Medulla oblongata (tissue), 1 donor: ENCODE data around the gene REXO1.
"Not testable (repeated sequence)": the region's sequence is repeated elsewhere in the genome, so short reads cannot be mapped to it uniquely, and the experiment has no call there.

Source experiments
- DNase-seq: peaks from one replicate; pipeline ENCODE4 v3.0.0-alpha.2; 2015; ENCODE audit errors: extremely low spot score

The REXO1 gene, protein sequence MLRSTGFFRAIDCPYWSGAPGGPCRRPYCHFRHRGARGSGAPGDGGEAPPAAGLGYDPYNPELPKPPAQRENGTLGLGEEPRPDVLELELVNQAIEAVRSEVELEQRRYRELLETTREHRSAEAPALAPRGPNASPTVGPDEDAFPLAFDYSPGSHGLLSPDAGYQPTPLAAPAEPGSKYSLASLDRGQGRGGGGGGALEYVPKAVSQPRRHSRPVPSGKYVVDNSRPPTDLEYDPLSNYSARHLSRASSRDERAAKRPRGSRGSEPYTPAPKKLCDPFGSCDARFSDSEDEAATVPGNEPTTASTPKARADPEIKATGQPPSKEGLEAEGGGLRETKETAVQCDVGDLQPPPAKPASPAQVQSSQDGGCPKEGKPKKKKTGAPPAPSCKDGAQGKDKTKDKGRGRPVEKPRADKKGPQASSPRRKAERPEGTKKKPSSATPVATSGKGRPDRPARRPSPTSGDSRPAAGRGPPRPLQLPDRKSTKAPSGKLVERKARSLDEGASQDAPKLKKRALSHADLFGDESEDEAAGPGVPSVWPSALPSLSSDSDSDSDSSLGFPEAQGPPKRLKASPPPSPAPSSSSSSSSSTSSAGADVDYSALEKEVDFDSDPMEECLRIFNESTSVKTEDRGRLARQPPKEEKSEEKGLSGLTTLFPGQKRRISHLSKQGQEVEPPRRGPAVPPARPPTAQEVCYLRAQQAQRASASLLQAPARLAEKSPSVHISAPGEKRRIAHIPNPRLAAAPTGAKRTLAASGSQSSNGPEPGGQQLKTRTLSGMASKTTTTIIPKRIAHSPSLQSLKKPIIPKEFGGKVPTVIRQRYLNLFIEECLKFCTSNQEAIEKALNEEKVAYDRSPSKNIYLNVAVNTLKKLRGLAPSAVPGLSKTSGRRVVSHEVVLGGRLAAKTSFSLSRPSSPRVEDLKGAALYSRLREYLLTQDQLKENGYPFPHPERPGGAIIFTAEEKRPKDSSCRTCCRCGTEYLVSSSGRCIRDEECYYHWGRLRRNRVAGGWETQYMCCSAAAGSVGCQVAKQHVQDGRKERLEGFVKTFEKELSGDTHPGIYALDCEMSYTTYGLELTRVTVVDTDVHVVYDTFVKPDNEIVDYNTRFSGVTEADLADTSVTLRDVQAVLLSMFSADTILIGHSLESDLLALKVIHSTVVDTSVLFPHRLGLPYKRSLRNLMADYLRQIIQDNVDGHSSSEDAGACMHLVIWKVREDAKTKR

DNA sequence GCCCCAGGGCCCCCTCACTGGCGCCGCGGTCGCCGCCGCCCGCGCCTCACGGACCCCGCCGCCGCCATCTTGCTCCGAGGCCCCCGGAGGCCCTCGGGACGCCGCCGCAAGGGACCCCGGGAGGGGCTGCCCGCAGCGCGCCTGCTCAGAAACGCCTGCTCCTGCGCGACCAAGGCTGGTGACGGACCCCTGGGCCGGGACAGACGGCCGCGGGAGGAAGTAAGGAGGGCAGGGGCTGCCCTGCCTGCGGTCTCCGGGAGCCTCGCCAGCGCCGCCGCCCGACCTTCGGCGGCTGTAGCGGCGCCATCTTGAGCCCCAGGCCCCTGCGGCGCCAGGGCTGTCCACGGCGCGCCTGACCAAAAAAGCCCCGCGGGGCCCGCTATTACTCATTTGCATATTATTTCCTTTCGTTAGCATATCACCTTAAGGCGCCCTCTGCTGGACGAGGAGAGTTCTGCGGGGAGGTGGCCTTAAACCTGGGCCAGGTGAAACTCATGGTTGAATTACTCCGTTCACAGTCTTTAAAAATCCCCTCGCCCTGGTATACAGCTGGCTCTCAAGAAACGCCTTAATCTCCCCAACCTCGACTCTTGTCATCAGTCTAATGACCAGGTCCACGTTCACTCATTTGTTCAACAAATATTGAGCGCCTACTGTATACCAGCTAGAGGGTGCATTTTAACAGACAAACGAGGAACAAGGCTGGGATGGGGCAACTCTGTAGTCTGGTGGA lies at the start of gene REXO1:
Gene REXO1 (minus strand): TSS at position 85 of the 733 bp plus-strand sequence. CDS start 125 bp downstream, outside the sequence.
- DNase-seq: peak; percentile 93

DNA sequence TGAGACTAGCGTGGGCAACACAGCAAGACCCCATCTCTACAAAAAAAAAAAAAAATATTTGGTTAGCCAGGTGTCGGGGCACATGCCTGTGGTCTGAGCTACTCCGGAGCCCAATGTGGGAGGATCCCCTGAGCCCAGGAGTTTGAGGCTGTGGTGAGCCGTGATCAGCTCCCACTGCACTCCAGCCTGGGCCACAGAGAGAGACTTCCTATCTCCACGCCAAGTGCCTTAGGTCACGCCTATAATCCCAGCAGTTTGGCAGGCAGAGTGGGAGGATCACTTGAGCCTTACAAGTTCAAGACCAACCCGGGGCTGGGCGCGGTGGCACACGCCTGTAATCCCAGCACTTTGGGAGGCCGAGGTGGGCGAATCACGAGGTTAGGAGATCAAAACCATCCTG lies 48.2 kb upstream of the REXO1 start:
- DNase-seq: no peak

DNA sequence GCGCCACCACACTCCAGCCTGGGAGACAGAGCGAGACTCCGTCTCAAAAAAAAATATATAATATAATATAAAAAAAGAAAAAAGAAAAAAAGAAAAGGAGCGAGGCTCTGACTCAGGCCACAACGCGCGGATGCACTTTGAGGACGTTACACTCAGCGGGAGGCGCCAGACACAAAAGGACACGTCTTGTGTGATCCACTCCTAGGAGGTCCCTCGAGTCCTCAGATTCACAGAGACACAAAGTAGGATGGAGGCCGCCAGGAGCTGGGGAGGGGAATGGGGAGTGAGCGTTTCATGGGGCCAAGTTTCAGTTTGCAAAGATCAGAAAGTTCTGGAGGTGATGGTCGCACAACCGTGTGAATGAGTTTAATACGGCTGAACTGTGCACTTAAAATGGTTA lies 45.5 kb upstream of the REXO1 start:
- DNase-seq: no peak

DNA sequence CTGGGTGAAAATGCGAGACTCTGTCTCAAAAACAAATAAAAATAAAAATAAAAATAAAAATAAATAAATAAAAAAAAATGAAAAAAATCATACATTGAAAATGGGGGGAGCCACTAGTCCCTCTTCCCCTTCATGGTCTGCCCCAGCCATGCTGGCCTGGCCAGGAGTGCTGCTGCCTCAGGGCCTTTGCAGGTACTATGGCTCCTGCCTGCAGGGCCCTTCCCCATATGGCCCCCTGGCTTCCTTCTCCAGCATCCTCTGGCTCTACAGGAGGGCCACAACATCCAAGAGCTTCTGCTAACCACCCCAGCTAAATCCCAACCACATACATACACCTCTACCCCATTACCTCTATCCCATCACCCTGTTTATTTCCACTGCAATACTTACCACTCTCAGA lies 41.6 kb upstream of the REXO1 start:
- no peak for DNase-seq

DNA sequence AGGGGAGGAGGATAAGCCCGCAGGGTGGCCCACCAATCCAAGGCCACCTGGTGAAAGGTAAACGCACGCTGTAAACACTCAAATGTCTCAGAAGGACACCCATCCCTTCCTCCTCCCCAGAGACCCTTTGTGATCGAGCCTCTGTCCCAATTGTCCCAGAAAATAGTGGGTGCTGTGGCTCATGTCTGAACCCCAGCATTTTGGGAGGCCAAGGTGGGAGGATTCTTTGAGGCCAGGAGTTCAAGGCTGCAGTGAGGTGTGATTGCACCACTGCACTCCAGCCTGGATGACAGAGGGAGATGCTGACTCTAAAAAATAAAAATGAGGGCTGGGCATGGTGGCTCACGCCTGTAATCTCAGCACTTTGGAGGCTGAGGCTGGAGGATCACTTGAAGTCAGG lies 40.1 kb upstream of the REXO1 start:
- no peak for DNase-seq

DNA sequence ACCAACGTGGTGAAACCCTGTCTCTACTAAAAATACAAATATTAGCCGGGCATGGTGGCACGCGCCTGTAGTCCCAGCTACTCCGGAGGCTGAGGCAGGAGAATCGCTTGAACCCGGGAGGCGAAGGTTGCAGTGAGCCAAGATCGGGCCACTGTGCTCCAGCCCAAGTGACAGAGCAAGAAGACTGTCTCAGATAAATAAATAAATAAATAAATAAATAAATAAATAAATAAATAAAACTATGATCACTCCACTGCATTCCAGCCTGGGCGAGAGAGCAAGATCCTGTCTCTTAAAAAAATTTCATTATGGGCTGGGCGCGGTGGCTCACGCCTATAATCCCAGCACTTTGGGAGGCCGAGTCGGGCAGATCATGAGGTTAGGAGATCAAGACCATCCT lies 38.1 kb upstream of the REXO1 start:
- DNase-seq: not testable (repeated sequence)

DNA sequence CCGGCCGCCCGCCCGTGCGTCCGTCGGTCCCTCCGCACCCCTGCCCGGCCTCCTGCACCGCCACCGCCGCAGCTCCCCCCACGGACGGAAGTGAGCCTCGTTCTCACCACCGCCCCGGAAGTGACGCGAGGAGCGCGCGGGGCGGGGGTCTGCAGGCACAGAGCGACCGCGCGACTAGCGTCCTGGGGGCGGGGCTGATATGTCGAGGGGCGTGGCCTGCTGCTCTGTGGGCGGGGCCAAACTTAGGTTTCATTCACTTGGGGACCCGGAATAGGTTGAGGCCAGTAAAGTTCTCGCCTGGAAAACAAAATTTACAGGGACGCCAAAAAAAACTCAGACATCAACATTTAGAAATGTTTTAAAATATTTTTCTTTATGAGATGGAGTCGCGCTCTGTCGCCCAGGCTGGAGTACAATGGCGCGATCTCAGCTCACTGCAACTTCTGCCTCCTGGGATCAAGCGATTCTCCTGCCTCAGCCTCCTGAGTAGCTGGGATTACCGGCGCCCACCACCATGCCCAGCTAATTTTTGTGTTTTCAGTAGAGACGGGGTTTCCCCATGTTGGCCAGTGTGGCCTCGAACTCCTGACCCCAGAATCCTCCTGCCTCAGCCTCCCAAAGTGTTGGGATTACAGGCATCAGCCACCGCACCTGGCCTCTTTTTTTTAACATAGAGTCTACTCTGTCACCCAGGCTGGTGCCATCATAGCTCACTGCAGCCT lies 37.3 kb upstream of the REXO1 start, which contains the start of gene ABHD17A:
Gene ABHD17A (minus strand): TSS at position 99 of the 722 bp plus-strand sequence. CDS start 3,930 bp downstream, outside the sequence.
- DNase-seq: peak; percentile 96

DNA sequence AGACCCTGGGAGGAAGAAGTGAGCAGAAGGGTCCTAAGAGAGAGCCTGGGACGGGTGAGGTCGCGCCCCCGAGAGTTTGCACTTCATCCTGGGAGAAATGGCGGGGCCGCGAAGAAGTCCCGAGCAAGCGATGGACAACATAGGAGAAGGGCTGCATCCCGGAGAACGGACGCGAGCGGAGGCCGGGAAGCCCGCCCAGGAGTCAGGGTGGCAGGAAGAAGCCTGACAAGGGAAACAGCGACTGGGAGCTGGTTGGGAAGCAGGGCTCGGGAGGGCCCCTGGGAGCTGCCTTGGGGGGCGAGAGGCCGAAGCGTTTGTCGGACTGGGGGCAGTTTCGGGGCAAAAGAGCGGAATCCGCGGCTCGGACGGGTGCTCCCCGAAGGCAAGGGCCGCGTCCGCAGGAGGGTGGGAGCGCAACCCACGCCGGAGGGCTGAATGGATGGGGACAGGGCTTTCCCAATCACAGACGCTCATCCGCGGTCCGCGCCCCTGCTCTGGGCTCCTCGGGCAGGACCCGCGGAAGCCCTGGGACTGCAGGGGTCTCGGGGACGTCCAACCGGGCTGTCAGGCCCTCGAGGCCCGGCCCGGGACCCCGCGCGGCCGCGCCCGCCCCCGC lies 36.5 kb upstream of the REXO1 start:
- DNase-seq: peak; percentile 5

DNA sequence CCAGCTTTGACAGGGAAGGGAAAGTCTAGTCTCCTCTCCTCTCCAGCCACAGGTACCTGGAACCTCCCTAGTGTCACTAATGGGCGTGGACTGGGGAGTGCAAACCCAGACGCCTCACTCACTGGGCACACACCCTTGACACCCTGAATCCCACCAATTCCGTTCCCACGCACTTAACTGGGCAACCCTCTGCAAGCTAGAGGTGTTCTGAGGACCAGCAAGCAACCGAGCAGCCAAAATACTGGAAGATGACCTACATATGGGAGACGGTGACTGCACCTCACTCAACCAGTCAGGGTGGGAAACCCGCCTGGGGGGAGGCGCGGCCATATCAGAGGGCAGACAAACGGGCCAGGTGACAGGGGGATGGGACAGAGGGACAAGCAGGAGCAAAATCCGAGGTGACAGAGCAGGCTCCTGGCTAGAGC lies 36.0 kb upstream of the REXO1 start:
- DNase-seq: peak; percentile 32

DNA sequence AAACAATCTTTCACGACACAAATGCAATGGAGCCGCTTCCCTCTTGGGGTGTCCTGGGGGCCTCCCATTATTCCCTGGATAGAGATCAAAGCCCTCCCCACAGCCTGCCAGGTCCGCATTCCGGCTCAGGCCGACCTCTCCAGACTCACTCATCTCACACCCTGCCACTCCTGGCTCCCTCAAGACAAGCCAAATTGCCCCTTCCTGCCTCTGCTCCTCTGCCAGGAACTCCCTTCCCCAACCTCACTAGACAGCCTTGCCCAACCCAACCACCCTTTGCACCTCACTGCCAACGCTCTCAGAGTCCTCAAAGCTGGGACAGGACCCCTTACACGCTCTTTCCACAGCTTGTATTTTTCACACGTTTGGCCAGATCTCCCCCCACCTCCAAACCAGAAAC lies 35.5 kb upstream of the REXO1 start:
- no peak for DNase-seq

DNA sequence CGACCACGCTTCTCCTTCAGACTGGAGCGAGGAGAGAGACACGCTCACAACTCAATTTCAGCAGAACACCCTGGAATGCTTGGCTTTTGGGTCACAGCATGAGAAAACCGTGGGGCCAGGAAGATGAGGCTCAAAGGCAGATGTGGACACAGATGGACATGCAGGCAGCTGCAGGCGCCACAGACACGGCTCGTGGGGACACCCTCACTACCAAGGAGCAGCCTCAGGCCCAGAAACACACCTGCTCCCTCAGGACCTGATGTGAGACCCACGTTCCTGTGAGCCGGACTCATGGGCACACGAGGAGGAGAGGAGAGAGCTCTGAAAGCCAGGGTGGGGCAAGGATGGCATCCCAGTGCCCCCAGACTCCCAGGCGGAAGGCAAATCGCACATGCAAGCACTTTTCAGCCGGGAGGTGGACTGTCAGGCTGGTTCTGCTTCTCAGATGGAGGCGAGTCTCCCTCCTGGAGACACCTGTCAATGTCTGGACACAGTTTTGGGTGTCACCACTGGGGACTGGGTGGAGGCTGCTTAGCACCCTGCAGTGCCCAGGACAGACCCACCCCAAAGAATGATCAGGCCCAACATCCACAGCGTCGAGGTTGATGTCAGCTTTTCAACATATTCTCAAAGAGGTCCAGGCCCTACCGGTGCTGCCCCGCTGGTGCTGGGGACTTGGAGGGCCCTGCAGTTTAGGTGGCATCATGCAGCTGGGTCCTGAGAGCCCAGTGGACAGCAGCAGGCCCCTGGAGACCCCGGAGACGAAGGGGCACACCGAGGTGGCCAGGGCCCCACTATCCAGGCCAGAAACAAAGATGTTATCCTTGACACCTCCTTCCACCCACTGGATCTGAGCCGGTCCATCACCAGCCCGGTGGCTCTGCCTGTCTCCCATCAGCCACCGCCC lies 34.8 kb upstream of the REXO1 start:
- DNase-seq: peak; percentile 27

DNA sequence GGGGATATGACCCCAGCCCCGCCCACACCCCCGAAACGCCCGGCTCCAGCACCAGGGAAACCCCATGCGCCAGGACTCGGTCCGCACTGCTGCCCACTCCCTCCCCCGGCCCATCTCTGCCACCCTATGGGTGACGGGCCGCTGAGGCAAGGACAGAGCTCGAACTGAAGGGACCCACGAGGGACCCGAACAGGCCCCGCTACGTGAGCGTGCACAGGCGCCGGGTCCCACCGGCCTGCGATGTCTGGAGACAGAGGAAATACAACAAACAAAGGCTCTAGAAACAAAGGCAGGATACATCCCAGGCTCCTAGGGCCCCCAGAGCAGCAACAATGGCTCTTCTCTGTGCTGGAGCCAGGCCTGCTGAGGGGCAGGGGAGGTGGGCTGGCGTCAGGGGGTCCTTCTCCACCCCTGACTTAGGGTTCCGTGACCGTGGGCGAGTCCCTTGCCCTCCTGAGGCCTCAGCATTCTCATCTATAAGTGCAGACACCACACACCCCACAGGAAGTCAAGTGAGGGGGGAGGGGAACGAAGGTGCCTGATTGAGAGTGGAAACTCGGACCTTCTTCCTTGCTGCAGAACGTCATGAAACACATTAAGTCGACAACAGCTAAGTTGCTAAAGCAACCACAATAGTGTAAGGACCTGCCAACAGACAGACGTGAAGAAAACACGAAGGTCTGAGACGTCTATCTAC lies 34.0 kb upstream of the REXO1 start:
- DNase-seq: peak; percentile 76

DNA sequence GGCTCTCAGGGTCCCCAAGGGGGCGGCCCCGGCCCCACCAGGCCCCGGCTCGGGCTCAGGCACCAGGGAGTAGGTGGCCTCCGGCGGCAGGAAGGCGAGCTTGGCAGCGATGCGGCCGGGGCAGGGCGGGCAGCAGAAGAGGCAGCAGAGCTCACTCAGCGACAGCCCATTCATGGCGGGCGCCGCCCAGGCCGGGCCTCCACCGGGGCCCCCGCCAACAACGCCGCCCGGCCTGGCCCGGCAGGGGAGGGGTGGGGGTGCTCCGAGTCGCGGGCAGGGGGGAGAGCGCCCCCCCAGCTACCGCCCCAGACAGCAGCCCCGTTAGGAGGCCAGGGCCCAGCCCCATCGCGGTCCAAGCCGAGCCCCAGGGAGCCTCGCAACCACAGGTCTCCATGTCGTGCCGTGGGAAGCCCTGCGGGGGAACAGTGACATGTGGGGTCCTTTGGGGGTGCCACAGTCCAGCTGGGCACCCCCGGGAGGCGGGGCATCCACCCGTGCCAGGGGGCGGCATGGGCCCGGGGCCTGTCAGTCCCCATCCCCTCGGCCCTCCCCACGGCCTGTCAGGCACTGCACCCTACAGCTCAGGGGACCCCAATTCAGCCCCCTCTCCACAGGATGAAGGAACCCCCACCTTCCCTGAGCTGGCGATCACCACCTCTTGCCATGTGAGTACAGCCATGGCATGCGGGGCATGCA lies 33.3 kb upstream of the REXO1 start:
- not testable (repeated sequence) for DNase-seq

DNA sequence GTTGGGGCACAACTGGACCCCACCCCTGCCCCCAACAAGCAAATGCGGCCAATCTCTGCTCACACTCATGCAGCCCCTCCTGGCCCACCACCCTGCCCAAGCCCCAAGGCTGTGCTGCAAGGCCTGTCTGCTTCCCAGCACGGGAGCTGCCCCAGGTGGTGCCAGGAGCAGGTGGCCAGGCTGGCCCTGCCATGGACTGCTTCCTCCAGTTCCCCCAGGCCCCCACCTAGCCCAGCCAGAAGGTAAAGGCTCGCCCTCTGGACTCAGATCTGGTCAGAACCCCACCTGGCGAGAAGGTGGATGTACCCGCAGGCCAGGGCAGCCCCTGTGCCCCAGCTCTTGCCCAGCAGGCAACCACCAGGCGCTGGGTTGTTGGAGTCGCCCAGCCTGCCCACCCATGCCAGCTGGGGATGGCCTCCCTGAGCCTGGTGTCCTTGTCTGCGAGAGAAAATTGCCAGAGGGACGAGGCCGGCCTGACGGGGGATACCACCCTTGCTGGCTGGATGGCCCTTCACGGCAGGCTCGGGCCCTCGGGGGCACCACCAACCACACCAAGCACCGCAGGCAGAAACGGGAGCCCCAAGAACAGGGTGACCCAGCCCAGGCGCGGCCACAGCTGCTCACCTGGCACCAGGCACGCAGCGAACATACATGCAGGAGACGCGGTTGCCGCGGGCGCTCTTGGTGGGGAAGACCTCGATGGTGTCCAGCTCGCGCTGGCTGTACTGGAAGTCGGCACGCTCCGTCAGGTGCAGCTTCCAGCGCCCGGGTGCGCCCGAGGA lies 32.5 kb upstream of the REXO1 start:
- peak; percentile 2 for DNase-seq

DNA sequence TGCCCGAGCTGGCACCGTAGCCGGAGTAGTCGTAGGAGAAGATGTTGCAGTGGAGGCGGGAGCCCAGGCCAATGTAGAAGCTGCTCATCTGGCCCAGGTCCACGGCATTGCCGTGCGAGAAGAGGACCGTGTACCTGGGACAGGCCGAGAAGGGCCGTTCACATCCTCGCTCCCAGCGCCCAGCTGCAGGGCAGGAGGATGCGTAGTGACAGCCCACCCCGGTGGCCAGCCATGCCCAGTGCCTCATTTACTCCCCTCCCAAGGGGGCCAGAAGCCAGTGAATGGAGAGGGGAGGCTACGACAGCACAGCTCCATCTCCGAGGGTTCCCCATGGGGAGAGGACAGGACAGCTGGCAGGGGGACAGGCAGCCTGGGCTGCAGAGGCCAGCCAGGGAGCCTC lies 31.7 kb upstream of the REXO1 start:
- DNase-seq: not testable (repeated sequence)

DNA sequence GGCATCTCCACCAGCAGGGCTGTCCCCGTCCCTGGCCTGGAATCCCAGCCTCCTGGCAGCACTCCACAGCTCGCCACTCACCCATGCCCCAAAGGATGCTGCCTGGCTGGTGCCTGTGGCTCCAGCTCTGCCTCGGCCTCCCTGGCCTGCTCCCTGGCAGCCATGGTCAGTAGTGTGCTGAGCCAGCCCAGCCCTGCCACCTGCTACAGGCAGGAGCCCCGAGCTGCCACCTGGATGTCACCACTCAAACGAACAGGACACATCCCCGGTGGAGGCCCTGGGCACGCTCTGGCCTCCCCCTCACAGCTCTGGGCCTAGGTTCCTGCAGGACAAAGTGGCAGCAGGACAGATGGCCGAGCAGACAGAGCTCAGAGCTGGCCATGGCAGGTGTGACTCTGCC lies 30.3 kb upstream of the REXO1 start:
- DNase-seq: not testable (repeated sequence)

DNA sequence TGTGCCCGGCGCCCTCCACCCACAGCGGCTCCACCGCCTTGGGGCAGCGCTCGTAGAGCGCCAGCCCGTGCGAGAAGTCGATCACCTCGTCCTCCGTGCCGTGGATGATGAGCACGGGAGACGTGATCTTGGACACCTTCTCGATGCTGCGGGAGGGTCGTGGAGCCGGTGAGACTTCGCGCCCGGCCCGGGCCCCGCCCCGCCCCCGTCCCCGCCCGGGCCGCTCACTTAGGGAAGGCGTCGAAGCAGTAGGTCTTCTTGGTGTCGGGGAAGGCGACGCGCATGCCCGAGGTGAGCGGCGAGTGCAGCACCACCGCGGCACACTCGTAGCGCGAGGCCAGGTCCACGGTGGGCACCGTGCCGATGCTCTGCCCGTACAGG lies 29.0 kb upstream of the REXO1 start:
- not testable (repeated sequence) for DNase-seq
